ENCODE data around the gene IGSF21.

GRCh38 chr1:18266391-18266790 is 158.8 kb downstream of the IGSF21 start:
- TF ChIP-seq YY1 (IDR thresholded peaks at IDR 0.05; ENCODE audit: low read depth) (no peak), RAD21 (IDR thresholded peaks at IDR 0.05; ENCODE audit: low read depth) (no peak), EP300 (IDR thresholded peaks at IDR 0.05; ENCODE audit: borderline replicate concordance) (no peak), CREB1 (IDR thresholded peaks at IDR 0.05; ENCODE audit: low read depth) (no peak), USF1 (IDR thresholded peaks at IDR 0.05) (no peak), TCF12 (IDR thresholded peaks at IDR 0.05; ENCODE audit: low read depth) (no peak), REST (IDR thresholded peaks at IDR 0.05; ENCODE audit: low read depth) (no peak), TAF1 (IDR thresholded peaks at IDR 0.05; ENCODE audit: low read depth) (no peak), CEBPB (IDR thresholded peaks at IDR 0.05) (no peak), ZBTB7A (IDR thresholded peaks at IDR 0.05; ENCODE audit: low read depth) (no peak), FOXM1 (IDR thresholded peaks at IDR 0.05; ENCODE audit: borderline replicate concordance, low read depth) (no peak), EGR1 (IDR thresholded peaks at IDR 0.05) (no peak), NFIC (IDR thresholded peaks at IDR 0.05) (no peak), MAX (IDR thresholded peaks at IDR 0.05) (no peak)

Data from Ishikawa (cell line).